ENCODE data around the gene EMSY.

Gene EMSY

DNA sequence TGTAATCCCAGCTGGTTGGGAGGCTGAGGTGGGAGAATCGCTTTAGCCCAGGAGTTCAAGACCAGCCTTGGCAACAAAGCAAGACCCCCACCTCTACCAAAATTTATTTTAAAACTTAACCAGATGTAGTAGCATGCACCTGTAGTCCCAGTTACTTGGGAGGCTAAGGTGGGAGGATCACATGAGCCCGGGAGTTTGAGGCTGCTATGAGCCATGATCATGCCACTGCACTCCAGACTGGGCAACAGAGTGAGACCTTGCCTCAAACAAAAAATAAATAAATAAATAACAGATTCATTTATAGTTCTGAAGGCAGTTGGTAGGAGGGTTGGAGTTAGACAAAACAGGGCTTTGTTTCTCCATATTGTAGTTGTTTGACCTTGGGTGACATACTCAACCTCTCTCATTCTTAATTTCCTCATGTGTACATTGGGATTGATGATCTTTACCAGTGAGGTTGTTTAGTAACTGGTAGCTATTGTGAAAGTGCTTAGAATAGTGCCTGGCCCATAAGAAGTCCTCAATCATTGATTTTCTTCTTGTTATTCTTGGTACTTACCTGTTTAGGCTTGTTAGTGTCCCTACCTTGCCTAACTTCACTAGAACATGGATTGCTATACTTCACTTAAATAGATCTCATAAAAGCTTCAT is 79.1 kb downstream of the EMSY start:
- DNase-seq, result no peak

DNA sequence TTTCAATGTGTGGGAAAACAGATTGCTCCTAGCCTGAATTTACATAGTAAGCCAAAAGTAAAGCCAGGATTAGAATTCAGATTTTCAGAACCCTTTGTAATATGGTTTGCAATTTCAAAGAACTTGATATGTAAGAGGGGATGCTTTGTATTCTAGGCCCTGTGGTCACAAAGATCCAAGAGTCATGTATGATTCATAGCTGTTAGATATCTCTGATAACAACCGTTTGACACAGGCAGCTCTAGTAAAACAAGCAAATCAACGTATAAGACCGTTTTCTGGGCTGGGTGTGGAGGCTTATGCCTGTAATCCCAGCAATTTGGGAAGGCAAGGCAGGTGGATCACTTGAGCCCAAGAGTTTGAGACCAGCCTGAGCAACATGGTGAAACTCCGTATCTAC is 79.6 kb downstream of the EMSY start:
- DNase-seq, result no peak

DNA sequence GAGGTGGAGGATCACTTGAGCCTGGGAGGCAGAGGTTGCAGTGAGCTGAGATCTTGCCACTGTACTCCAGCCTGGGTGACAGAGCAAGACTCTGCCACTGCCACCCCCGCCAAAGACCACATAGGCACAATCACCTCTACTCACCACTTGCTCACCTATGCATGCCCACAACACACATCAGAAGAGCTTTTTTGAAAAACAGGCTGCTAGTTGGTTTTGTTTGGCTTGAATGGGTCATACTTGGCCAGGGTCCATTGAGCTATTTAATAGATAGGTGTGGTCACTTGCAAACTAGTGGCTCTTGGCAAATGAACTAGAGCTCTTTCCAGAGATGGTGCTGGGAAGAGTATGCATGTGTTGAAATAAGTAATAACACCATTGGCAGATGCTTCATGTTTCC is 80.1 kb downstream of the EMSY start:
- DNase-seq, result no peak

DNA sequence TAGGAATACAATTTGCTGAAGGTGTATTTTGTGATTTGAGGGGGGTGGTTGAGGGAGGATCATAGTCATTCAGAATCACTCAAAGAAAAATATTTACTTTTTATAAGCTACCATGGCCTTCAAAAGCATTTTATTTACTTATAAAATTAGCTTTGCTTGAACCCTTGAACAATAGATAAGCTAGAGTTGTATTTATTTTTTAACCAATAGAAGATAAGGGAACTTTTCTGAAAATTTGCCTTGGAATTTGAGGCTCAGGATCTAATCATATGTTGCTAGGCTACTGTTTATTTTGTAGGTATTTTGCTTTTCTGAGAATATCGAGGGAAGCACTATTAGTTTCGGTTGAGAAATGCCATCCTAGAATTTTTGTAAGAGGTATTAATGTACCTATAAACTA is 82.1 kb downstream of the EMSY start:
- no peak for DNase-seq

DNA sequence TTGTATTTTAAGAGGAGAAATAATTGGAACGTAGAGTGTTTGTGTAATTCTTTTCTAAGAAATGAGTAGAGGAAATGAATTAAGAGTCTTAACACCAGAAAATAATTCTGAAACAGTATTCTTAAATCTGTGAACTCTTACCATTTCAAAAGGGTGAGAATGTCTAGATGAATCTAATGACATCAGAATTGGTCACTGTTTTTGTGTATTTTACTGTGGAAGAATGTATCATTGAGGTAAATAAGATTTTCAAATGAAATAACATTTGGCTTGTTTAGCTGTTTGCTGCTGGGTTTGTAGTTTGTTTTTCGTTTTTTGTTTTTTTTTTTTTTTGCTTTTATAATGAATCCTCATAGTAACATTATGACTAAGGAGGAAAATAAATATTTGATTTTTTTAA is 97.6 kb downstream of the EMSY start:
- DNase-seq, result no peak

DNA sequence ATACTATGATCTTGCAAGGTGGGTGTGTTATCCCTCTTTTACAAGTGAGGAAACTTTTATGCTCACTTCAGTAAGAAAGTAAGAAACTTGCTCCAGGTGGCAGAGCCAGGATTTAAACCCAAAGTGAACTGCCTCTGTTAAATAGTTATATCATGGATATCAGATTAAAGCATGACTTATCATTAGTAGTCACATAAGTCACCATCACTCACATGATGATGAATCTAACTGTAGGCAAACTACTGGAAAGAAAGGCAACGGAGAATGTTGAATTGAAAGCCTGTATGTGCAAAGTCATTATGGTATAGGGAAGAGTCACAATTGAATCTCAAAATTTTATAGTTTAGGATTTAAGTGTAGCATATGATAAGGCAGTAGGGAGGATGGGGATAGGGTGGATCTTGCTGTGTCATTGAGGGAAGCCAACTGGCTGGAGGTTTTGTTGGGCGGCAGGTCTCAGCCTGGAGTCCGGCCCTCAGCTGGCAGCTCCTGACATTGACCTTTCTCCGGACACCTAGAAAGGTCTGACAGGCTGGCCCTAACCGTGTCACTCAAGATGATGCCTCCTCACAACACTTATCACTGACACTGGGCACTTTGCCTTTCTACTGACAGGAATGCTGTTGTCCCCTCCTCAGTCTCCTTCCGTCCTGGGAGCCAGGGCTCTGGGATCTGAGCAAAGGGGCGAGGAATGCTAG is 98.3 kb downstream of the EMSY start:
- DNase-seq, result no peak

DNA sequence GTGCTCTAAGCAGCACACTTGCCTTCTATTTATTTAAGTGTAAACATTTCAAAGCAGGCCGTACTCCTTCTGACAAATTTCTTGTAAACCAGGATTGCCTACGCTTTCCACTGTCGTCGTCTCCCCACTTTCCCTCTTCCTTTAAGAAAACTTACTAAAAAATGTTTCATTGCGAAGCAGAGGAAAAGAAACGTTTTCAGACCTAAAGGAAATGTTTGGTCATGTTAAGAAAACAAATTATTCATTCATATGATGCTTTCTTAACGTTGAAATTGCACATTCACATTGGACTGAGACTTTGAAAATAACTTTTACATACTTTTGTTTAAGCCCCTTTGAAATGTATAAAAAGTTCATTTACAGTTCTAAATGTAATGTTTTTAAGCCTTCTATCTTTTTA is 106.0 kb downstream of the EMSY start:
- no peak for DNase-seq

DNA sequence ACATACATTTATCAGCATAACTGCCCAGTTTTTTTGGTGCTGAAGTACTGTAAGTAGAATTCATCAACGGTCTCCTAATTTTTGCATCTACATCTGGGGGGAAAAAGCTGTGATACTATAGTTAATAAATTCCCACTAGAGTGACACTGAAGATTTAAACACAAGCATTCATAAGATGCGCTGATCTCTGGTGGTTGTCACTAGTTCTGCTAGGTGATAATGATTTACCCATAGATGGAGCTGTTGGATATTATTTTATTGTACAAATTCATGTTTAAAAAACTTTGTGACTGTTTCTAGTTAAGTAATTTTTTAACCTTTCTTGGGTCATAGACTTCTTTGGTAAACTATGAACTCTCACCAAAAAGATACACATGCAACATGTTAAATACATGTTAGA is 106.6 kb downstream of the EMSY start:
- DNase-seq, result no peak

DNA sequence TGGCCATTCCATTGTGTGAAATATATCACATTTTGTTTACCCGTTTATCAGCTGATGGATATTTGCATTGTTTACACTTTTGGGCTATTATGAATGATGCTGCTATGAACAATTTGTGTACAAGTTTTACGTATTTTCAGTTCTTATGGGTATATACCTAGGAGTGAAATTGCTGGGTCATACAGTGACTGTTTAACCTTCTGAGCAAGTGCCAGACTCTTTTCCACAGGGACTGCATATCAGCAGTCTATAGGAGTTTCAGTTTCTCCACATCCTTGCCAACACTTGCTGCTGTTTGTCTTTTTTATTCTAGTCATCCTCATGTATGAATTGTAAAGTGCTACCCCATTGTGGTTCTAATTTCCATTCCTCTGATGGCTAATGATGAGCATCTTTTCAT is 108.2 kb downstream of the EMSY start:
- DNase-seq, result no peak

DNA sequence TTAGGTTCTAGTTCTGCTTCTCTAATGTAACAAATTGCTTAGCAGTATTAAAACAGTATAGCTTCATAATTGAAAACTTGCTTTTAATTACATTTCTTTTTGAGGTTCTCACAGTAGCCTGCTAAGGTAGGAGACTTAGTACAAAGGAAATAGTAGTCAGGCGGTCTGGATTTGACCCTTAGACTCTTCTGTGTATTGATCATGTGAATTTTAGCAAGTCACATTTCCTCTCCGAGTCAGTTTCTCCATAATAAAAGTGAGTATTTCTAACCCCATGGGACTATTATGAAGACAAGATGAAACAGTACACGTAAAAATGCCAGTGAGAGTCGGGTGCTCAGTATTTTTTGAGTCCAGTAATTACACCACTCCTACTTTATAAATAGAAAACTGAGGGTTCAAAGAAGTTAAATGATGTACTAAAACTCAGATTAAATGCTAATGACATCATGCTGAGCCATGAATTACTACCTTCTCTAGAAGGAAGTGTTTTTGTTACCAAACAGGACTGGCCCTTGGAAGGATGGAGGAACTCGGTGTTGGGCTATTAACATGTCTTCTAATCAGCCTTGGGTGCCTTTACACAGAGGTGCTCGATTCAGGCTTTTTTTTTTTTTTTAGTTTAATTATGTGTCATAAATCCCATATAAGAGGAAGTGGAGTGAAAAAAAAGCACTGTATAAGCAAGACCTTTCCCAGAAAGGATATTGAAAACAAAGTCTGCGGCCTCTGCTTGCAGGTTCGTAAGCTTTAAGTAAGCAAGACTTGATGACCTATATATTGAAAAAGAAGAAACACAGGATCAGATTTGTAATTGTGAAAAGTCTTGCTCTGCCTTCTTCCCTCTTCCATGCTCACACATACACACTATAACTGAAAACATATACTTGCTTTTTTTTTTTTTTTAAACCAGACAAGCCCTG is 109.0 kb downstream of the EMSY start:
- DNase-seq, result no peak

DNA sequence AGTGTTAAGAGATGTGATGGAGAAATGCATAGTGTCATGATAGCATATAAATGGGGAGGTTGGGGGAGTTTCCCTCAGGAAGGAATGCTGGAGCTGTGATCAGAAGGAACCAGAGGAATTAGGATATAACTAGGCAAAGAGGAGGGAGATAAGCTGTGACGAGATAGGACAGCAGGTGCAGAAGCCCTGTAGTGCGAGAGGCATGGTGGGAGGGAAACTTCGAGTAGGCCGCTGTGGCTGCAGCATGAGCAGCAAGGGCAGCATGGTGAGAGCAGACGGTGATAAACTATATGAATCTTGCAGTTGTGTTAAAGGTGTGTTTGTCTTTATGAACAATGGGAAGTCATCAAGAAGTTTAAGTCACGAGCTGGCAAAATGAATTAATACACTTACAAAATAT is 109.9 kb downstream of the EMSY start:
- DNase-seq, result no peak

DNA sequence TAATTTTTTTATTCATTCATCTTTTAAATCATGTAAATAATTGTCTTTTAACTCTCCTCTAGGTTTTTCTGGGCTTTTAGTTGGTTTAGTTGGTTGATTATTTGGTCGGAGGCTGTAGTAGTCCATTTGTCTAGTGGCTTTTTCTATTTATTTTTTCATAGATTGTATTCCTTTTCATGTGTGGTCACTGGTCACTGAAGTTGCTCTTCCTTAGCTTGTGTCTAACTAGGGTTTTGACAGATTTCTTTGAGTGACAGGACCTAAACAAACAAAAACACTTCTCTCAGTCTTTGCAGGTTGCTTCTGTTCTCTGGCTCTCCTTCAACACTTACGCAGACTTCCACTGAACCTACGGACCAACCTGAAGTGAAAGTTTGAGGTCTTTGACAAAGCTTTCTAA is 112.6 kb downstream of the EMSY start:
- DNase-seq, result no peak

DNA sequence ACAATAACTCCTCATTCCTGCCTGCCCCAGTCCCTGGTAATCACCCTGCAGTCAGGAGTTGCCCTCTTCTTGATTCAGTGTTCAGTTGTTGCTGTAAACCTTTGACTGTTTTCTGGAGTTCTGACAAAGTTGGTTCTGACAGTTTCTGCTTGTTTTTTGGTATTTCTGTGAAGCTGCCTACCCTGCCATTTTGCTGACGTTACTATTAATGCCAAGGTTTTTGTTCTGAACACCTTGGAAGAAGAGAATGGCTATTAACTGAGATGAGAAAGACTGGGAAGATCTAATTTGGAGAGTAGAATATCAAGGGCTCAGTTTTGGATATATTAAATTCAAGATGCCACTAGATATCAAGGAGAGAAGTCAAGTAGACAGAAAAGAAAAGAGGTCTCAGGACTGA is 113.7 kb downstream of the EMSY start:
- DNase-seq, result no peak

DNA sequence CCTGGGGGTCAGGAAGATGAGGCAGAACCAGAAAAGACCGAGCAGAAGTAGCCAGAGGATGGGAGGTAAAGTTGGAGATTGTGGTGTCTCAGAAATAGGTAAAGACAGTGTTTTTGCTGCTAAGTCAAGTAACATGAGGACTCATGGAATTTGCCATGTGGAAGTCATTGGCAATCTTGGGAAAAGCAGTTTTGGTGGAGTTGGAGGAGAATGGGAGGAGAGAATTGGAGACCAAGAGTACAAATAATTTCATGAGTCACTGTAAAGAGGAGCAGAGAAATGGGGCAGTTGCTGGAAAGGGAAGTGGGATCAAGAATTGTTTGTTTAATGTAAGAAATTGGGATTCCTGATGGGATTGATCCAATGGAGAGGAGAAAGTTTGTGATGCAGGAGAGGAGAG is 114.1 kb downstream of the EMSY start:
- DNase-seq, result no peak

DNA sequence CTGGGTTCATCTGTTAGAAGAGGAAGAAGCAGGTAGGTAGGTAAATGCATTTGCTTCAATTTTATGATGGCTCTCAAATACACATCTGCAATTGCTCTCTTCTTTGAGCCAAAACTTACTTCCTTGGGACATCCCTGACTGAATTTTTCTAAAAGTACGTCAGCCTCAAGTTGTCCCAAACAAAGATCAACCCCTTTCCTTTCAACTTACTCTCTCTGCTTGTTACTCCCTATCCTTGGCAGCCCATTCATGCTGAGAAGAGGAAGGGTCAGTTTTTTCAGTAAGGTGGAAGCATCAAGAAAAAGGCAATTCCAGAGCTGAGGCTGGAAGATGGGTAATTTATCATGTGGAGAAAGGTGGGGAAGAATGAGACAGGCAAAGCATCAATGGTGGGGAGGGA is 114.5 kb downstream of the EMSY start:
- no peak for DNase-seq

DNA sequence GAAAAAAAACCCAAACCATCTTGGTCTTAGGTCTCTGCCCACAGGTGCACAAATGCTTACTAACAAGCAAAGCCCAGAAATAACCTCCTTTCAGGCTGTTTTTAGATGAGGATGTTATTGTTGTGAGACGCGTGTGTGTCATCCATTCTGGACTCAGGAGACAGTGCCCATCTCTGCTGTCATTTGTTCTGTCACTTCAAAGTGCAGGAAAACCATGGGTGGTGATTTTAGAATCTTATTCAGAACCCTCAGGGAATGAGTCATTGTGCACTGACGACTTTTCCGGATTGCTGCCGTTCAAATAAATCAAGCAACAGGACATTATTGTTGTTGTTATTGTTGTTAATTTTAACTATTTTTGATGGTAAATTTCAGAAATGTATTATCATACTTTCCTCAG is 115.4 kb downstream of the EMSY start:
- DNase-seq, result no peak

DNA sequence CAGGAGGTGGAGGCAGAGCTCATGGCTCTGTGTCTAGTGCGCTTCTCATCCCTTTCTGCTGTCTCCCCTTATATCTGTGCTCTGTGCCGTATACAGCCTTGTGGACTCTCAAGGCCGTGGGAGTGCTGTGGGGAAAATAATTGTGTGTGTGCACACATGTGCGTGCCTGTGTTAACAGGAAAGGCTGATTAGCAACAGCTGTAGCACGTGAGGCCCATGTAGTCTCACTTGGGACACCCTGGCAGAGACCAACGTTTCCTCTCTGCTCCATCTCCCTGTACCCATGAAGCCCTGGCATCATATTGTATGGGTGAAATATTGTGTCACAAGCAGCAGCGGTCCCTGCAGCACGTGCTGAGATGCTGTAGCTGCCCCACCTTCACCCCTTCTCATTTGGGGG is 116.4 kb downstream of the EMSY start:
- DNase-seq, result no peak

DNA sequence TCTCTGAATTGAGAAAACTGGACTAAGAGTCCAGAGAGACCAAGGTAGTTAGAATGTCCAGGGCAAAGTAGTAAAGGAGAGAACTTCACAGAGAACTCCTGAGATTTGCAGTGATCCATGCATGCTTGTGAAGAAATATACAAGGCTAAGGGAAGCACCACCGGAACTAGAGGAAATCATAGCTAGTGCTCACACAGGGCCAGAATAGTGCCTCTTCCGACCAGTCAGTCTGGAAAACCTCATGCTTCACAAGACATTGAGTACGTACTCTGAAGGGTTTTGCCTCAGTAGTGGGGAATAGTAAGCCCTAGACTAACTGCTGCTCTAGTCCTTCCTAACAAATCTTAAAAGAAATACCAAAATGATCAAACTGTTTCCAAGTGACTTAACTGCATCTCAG is 117.7 kb downstream of the EMSY start:
- DNase-seq, result no peak

DNA sequence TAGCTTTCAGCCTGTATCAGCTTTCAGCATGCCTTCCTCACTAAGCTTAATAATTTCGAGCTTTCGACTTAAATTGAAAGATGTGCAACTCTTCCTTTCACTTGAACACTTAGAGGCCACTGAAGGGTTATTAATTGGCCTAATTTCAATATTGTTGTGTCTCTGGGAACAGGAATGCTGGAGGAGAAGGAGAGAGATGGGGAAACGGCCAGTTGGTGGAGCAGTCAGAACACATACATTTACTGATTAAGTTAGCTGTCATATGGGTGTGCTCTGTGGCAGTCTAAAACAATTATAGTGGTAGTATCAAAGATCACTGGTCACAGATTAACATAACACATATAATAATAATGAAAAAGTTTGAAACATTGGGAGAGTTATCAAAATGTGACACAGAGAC is 119.5 kb downstream of the EMSY start:
- DNase-seq, result no peak

DNA sequence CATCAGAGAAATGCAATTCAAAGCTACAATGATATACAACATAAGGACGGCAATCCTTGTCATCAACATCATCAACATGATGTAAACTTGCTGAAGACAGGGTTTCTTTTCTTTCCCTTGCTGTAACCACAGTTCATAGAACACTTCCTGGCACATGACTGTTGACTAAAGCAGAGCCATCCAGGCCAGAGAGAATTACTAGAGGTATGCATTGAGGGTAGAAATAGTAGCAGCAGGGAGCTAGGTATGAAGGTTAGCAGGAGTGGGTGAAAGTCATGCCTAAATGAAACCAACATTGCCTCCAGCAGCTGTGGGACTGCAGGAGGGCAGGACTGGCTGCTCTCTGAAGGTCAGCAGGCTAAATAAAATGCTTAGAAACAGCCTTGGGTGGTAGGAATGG is 122.0 kb downstream of the EMSY start:
- no peak for DNase-seq

DNA sequence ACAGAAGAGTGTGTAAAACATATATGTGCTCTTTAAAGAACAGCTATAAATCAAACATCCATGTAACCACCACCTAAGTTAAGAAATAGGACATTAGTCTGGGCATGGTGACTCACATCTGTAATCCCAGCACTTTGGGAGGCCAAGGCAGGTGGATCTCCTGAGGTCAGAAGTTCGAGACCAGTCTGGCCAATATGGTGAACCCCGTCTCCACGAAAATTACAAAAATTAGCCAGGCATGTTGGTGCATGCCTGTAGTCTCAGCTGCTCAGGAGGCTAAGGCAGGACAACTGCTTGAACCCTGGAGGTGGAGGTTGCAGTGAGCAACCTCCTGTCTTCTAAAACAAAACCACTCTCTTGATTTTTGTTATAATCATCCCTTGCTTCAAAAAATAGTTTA is 122.4 kb downstream of the EMSY start:
- DNase-seq, result no peak

DNA sequence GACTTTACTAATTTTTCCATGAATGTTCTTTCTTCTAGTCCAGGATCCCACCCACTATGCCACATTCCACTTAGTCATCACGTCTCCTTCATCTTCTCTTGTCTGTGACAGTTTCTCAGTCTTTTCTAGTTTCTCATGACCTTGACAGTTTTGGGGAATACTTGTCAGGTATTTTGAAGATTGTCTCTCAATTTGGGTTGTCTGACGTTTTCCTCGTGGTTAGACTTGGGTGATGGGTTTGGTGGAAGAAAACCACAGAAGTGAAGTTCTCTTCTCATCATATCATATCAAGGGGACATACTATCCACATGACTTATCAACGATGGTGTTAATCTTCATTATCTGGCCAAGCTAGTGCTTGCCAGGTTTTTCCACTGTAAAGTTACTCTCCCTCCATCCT is 123.3 kb downstream of the EMSY start:
- DNase-seq, result no peak

DNA sequence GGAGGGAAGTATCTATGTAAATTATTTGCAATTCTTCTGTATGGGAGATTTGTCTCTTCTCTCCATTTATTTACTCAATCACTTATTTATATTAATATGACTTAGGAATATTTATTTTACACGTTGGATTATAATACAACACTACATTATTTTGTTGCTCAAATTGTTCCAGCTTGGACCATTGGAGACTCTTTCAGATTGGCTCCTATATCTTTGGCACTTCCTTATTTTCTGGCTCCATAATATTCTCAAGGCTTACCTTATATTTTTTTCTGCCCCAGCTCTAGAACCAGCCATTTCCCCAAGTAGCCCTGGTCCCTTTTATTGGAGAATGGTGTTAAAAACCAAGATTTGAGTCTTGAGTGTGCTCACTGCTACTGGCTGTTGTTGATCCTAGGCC is 123.8 kb downstream of the EMSY start:
- no peak for DNase-seq
